Measurements from ENCODE around the gene TMEM88. TPM values are rescaled to one million over a fixed set of nuclear protein-coding genes. Genes with fewer than 3 reads are reported as not detected.

Gene TMEM88
- total and polyA plus RNA-seq, 2 of the 13 experiments (the other 11 are each of a cell fraction or from before 2014, with no cell fraction given): 0.31 to 0.66 TPM

DNA sequence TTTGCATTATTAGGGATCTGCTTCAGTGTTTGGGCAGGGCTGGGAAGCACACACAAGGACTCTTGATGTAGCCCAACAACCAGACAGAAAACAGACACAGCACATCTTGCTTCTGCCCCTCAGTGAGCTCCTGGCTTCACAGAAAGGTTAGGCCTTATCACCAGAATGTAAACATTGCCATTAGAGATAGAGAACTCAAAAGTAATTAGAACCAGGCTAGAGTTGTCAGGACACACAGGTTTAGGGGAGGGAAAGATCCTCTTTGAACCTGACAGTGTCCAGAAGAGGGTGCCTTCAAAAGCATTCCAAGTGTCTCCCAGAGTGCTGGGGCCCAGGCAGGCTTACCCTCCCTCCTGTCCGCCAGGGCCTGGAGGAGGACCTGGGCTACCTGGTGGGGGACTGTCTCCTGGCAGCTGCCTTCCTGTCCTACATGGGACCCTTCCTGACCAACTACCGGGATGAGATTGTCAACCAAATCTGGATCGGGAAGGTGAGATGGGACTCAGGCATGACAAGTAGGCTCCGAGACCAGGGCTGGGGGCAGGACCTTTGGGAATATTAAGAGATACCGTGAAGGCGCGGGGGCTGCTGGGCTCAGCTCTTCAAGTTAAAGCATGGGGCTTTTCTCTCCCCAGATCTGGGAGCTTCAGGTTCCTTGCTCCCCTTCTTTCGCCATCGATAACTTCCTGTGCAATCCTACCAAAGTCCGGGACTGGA is 37.8 kb upstream of the TMEM88 start:
- intact Hi-C loops (cut with micrococcal nuclease; ENCODE audit: unreplicated experiment): no loop called here
- 37% methylated on average over 9 of the region's 10 CpGs for WGBS (ENCODE audit: low lambda C conversion rate)
- TF ChIP-seq SCMH1 (CRISPR knock-in tag; IDR thresholded peaks at IDR 0.05; ENCODE audit: borderline replicate concordance) (no peak), FIP1L1 (IDR thresholded peaks at IDR 0.05; ENCODE audit: borderline replicate concordance, insufficient read depth, low read depth, low read length) (no peak), EZH2 (conservative IDR thresholded peaks at IDR 0.05; ENCODE audit: low read depth, low read length) (no peak), NCOR1 (IDR thresholded peaks at IDR 0.05; ENCODE audit: borderline replicate concordance, low read length) (no peak), TCF7 (IDR thresholded peaks at IDR 0.05; ENCODE audit: low read depth) (no peak), HOXD1 (CRISPR knock-in tag; IDR thresholded peaks at IDR 0.05) (no peak), PAX8 (CRISPR knock-in tag; IDR thresholded peaks at IDR 0.05; ENCODE audit: borderline replicate concordance) (no peak), TERF1 (CRISPR knock-in tag; IDR thresholded peaks at IDR 0.05) (no peak), BRCA1 (CRISPR knock-in tag; IDR thresholded peaks at IDR 0.05) (no peak), ZNF44 (CRISPR knock-in tag; IDR thresholded peaks at IDR 0.05) (no peak), FOXJ3 (CRISPR knock-in tag; IDR thresholded peaks at IDR 0.05; ENCODE audit: borderline replicate concordance) (no peak), ZNF510 (CRISPR knock-in tag; IDR thresholded peaks at IDR 0.05; ENCODE audit: low read depth) (no peak), ZNF883 (CRISPR knock-in tag; IDR thresholded peaks at IDR 0.05; ENCODE audit: not compliant biosample characterization) (no peak)
- TF ChIP-seq, protein P1, sequence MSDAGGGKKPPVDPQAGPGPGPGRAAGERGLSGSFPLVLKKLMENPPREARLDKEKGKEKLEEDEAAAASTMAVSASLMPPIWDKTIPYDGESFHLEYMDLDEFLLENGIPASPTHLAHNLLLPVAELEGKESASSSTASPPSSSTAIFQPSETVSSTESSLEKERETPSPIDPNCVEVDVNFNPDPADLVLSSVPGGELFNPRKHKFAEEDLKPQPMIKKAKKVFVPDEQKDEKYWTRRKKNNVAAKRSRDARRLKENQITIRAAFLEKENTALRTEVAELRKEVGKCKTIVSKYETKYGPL (CRISPR knock-in tag; IDR thresholded peaks at IDR 0.05): no peak
- TF ChIP-seq, protein P2, sequence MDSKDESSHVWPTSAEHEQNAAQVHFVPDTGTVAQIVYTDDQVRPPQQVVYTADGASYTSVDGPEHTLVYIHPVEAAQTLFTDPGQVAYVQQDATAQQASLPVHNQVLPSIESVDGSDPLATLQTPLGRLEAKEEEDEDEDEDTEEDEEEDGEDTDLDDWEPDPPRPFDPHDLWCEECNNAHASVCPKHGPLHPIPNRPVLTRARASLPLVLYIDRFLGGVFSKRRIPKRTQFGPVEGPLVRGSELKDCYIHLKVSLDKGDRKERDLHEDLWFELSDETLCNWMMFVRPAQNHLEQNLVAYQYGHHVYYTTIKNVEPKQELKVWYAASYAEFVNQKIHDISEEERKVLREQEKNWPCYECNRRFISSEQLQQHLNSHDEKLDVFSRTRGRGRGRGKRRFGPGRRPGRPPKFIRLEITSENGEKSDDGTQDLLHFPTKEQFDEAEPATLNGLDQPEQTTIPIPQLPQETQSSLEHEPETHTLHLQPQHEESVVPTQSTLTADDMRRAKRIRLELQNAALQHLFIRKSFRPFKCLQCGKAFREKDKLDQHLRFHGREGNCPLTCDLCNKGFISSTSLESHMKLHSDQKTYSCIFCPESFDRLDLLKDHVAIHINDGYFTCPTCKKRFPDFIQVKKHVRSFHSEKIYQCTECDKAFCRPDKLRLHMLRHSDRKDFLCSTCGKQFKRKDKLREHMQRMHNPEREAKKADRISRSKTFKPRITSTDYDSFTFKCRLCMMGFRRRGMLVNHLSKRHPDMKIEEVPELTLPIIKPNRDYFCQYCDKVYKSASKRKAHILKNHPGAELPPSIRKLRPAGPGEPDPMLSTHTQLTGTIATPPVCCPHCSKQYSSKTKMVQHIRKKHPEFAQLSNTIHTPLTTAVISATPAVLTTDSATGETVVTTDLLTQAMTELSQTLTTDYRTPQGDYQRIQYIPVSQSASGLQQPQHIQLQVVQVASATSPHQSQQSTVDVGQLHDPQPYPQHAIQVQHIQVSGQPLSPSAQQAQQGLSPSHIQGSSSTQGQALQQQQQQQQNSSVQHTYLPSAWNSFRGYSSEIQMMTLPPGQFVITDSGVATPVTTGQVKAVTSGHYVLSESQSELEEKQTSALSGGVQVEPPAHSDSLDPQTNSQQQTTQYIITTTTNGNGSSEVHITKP (CRISPR knock-in tag; IDR thresholded peaks at IDR 0.05; ENCODE audit: low read depth): no peak
- TF ChIP-seq, protein P3, sequence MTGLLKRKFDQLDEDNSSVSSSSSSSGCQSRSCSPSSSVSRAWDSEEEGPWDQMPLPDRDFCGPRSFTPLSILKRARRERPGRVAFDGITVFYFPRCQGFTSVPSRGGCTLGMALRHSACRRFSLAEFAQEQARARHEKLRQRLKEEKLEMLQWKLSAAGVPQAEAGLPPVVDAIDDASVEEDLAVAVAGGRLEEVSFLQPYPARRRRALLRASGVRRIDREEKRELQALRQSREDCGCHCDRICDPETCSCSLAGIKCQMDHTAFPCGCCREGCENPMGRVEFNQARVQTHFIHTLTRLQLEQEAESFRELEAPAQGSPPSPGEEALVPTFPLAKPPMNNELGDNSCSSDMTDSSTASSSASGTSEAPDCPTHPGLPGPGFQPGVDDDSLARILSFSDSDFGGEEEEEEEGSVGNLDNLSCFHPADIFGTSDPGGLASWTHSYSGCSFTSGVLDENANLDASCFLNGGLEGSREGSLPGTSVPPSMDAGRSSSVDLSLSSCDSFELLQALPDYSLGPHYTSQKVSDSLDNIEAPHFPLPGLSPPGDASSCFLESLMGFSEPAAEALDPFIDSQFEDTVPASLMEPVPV (CRISPR knock-in tag; IDR thresholded peaks at IDR 0.05): no peak

More for the DNA sequence above, 37.8 kb upstream of the TMEM88 start:
- Histone ChIP-seq H2AFZ (ENCODE audit: low read length) (no peak overlapping the region), H3K79me2 (ENCODE audit: insufficient read depth, low read length) (no peaks in the 10 kb centered on the region), H4K20me1 (ENCODE audit: insufficient read depth, low read length) (no peaks in the 10 kb centered on the region), H3K4me2 (ENCODE audit: low read depth, low read length) (no peak overlapping the region), H3K4me3 (replicated peaks in 1 of 3; ENCODE audit: insufficient read depth in 1 of 3, low read depth in 2 of 3, low read length in 3 of 3) (no peak overlapping the region), H3K27me3 (ENCODE audit: control insufficient read depth in 1 of 2, insufficient read depth in 2 of 2, low read length in 2 of 2) (peaks cover 1 to 42% of the 10 kb centered on the region in 2 experiments; a peak in 4 of 5 replicates), H3K27ac (ENCODE audit: extremely low read length, insufficient read depth, low read length) (no peak overlapping the region), H3K4me1 (ENCODE audit: insufficient read depth, low read length) (no peaks in the 10 kb centered on the region), H3K36me3 (replicated peaks in 1 of 2; ENCODE audit: control insufficient read depth in 1 of 2, insufficient read depth in 2 of 2, low read length in 2 of 2) (no peaks in the 10 kb centered on the region), H3K9ac (ENCODE audit: insufficient read depth, low read depth, low read length) (no peak overlapping the region), H3K9me3 (ENCODE audit: low read length) (no peaks in the 10 kb centered on the region)
- in situ Hi-C loops (cut with HindIII; ENCODE audit: extremely low pct_ligation_motif_present, low pct_unique_long_range_greater_than_20kb): no loop called here
- FAIRE-seq (no peak), DNase-seq (ENCODE audit: low spot score) (no peak), ATAC-seq (no peak)
- no TSS peak for BruUV-seq (replicated peaks)
- ChIA-PET CTCF (ENCODE audit: low intra/inter-chr PET ratio, low total read pairs) (no interaction called here), POLR2A (no interaction called here)

Data from HepG2 (cell line).